ENCODE data around the gene MUC21.
"Not testable (repeated sequence)": the region's sequence is repeated elsewhere in the genome, so short reads cannot be mapped to it uniquely, and the experiment has no call there.

MUC21 gene

GRCh38 chr6:30970946-30971345, 12.6 kb upstream of the MUC21 start:
- DNase-seq: no peak

GRCh38 chr6:30972816-30973215, 10.7 kb upstream of the MUC21 start:
- DNase-seq: no peak

- no peak for DNase-seq
Observed at GRCh38 chr6:30974490-30975252, 8.8 kb upstream of the MUC21 start.

GRCh38 chr6:30979141-30979540, 4.4 kb upstream of the MUC21 start:
- DNase-seq: no peak

GRCh38 chr6:30979690-30980089, 3.8 kb upstream of the MUC21 start:
- DNase-seq: no peak

GRCh38 chr6:30981942-30982772, 1.4 kb upstream of the MUC21 start:
- DNase-seq: peak; percentile 86

- DNase-seq: no peak
Observed at GRCh38 chr6:30985490-30985889, 2.0 kb downstream of the MUC21 start.

GRCh38 chr6:30987304-30987703, 3.8 kb downstream of the MUC21 start:
- DNase-seq: no peak

- DNase-seq: no peak
Observed at GRCh38 chr6:30988209-30988825, 4.8 kb downstream of the MUC21 start.

GRCh38 chr6:30990422-30991086, 7.0 kb downstream of the MUC21 start:
- no peak for DNase-seq

GRCh38 chr6:30991891-30992290, 8.4 kb downstream of the MUC21 start:
- DNase-seq: no peak

GRCh38 chr6:30997301-30997700, 13.8 kb downstream of the MUC21 start:
- no peak for DNase-seq

GRCh38 chr6:30998785-30999184, 15.3 kb downstream of the MUC21 start:
- no peak for DNase-seq

- not testable (repeated sequence) for DNase-seq
Observed at GRCh38 chr6:31000067-31000860, 16.7 kb downstream of the MUC21 start.

GRCh38 chr6:31001281-31001888, 17.9 kb downstream of the MUC21 start:
- no peak for DNase-seq

GRCh38 chr6:31002471-31002870, 19.0 kb downstream of the MUC21 start:
- no peak for DNase-seq

- no peak for DNase-seq
Observed at GRCh38 chr6:31004794-31005193, 21.3 kb downstream of the MUC21 start.

GRCh38 chr6:31005249-31006020, 21.9 kb downstream of the MUC21 start:
- no peak for DNase-seq

- no peak for DNase-seq
Observed at GRCh38 chr6:31007694-31008093, 24.2 kb downstream of the MUC21 start.

GRCh38 chr6:31008165-31008564, 24.6 kb downstream of the MUC21 start:
- DNase-seq: no peak

- no peak for DNase-seq
Observed at GRCh38 chr6:31009731-31010130, 26.2 kb downstream of the MUC21 start.

Data from islet precursor cell (in vitro differentiated cells).